Immature natural killer cell (primary cell): ENCODE results near the gene ONECUT3. TPM values are rescaled to one million over a fixed set of nuclear protein-coding genes. Genes with fewer than 3 reads are reported as not detected.
"Not testable (repeated sequence)": the region's sequence is repeated elsewhere in the genome, so short reads cannot be mapped to it uniquely, and the experiment has no call there.

ENCODE experiments used
- DNase-seq, 3 donors: peaks; one replicate each; pipeline ENCODE4 v3.0.0; 2022; ENCODE audit warnings: mixed read lengths in 1 of 3
- H3K27ac Mint-ChIP-seq, 6 donors: one replicate each; pipeline ENCODE4 v1.8.0; 2020; ENCODE audit warnings: mixed read lengths in 6 of 6, mild to moderate bottlenecking in 5 of 6, inconsistent platforms in 4 of 6, moderate library complexity in 3 of 6
- H3K27me3 Mint-ChIP-seq, 3 donors: one replicate each; pipeline ENCODE4 v1.8.0; 2020 to 2021; ENCODE audit warnings: low read depth in 3 of 3, mild to moderate bottlenecking in 3 of 3, mixed read lengths in 3 of 3, moderate library complexity in 3 of 3, inconsistent platforms in 1 of 3
- H3K36me3 Mint-ChIP-seq, 3 donors: one replicate each; pipeline ENCODE4 v1.8.0; 2020; ENCODE audit warnings: mixed read lengths in 3 of 3, inconsistent platforms in 2 of 3, mild to moderate bottlenecking in 2 of 3
- H3K4me1 Mint-ChIP-seq, 2 donors: one replicate each; pipeline ENCODE4 v1.8.0; 2020; ENCODE audit warnings: inconsistent platforms in 2 of 2, mild to moderate bottlenecking in 2 of 2, mixed read lengths in 2 of 2, moderate library complexity in 1 of 2
- H3K4me3 Mint-ChIP-seq, 5 donors: one replicate each; pipeline ENCODE4 v1.8.0; 2020; ENCODE audit warnings: mild to moderate bottlenecking in 5 of 5, mixed read lengths in 5 of 5, inconsistent platforms in 3 of 5, moderate library complexity in 3 of 5
- H3K9me3 Mint-ChIP-seq, 6 donors: one replicate each; pipeline ENCODE4 v1.8.0; 2020; ENCODE audit warnings: mild to moderate bottlenecking in 6 of 6, mixed read lengths in 6 of 6, inconsistent platforms in 4 of 6, moderate library complexity in 3 of 6
- polyA plus RNA-seq, 3 donors: library from polyadenylated mRNA; unstranded; fragments of 300-500 nt; fragmentation: Illumina TruSeq; gene quantifications; one replicate each; pipeline ENCODE4 v1.2.3, GENCODE V29; 2021

ONECUT3 gene
- polyA plus RNA-seq, 3 donors from 2014 or later, result not detected

GRCh38 chr19:1755467-1756171 lies 2.3 kb downstream of the ONECUT3 start:
- H3K4me1 Mint-ChIP-seq, result peaks cover 0 to 6% of the 10 kb centered on the region in 2 donors
- H3K4me3 Mint-ChIP-seq, result peak overlapping the region in 4 of 5 donors; percentile 32 to 70 (median 56)
- no peak overlapping the region for H3K27ac Mint-ChIP-seq
- no peaks in the 10 kb centered on the region for H3K36me3 Mint-ChIP-seq
- H3K27me3 Mint-ChIP-seq, result peaks cover 19 to 36% (median 30%) of the 10 kb centered on the region in 3 donors
- peaks cover 0 to 1% (median 0%) of the 10 kb centered on the region in 6 donors for H3K9me3 Mint-ChIP-seq
- no peak for DNase-seq

- H3K4me3 Mint-ChIP-seq, result no peak overlapping the region
- no peak overlapping the region for H3K27ac Mint-ChIP-seq
- peaks cover 0 to 6% of the 10 kb centered on the region in 2 donors for H3K4me1 Mint-ChIP-seq
- no peaks in the 10 kb centered on the region for H3K36me3 Mint-ChIP-seq
- peaks cover 0 to 1% (median 0%) of the 10 kb centered on the region in 6 donors for H3K9me3 Mint-ChIP-seq
- H3K27me3 Mint-ChIP-seq, result peaks cover 19 to 38% (median 29%) of the 10 kb centered on the region in 3 donors
- no peak for DNase-seq
Measured at GRCh38 chr19:1756264-1756663, 3.0 kb downstream of the ONECUT3 start.

- no peaks in the 10 kb centered on the region for H3K36me3 Mint-ChIP-seq
- H3K27ac Mint-ChIP-seq, result no peak overlapping the region
- H3K4me3 Mint-ChIP-seq, result peak overlapping the region in 1 of 5 donors; percentile 51
- H3K4me1 Mint-ChIP-seq, result peaks cover 0 to 4% of the 10 kb centered on the region in 2 donors
- DNase-seq, result no peak
- H3K9me3 Mint-ChIP-seq, result peaks cover 0 to 1% (median 0%) of the 10 kb centered on the region in 6 donors
- peaks cover 20 to 33% (median 29%) of the 10 kb centered on the region in 3 donors for H3K27me3 Mint-ChIP-seq
Measured at GRCh38 chr19:1756705-1757465, 3.6 kb downstream of the ONECUT3 start.

GRCh38 chr19:1757468-1758230 lies 4.3 kb downstream of the ONECUT3 start:
- Mint-ChIP-seq H3K27ac (no peak overlapping the region), H3K27me3 (peaks cover 17 to 26% (median 22%) of the 10 kb centered on the region in 3 donors), H3K4me3 (peak overlapping the region in 1 of 5 donors; percentile 51), H3K4me1 (peaks cover 0 to 4% of the 10 kb centered on the region in 2 donors), H3K36me3 (no peaks in the 10 kb centered on the region), H3K9me3 (peaks cover 0 to 1% (median 0%) of the 10 kb centered on the region in 6 donors)
- no peak for DNase-seq

GRCh38 chr19:1758231-1758577 lies 4.9 kb downstream of the ONECUT3 start:
- no peak overlapping the region for H3K4me3 Mint-ChIP-seq
- DNase-seq, result no peak
- H3K27me3 Mint-ChIP-seq, result peaks cover 21 to 27% (median 22%) of the 10 kb centered on the region in 3 donors
- peaks cover 0 to 4% of the 10 kb centered on the region in 2 donors for H3K4me1 Mint-ChIP-seq
- no peaks in the 10 kb centered on the region for H3K36me3 Mint-ChIP-seq
- peaks cover 0 to 1% (median 0%) of the 10 kb centered on the region in 6 donors for H3K9me3 Mint-ChIP-seq
- no peak overlapping the region for H3K27ac Mint-ChIP-seq

GRCh38 chr19:1758959-1759903 lies 5.9 kb downstream of the ONECUT3 start:
- Mint-ChIP-seq H3K4me3 (no peak overlapping the region), H3K4me1 (peaks cover 0 to 4% of the 10 kb centered on the region in 2 donors), H3K27ac (no peak overlapping the region), H3K9me3 (peaks cover 0 to 1% (median 0%) of the 10 kb centered on the region in 6 donors), H3K27me3 (peaks cover 27 to 33% (median 30%) of the 10 kb centered on the region in 3 donors), H3K36me3 (no peaks in the 10 kb centered on the region)
- DNase-seq, result no peak

- H3K9me3 Mint-ChIP-seq, result peaks cover 0 to 1% (median 0%) of the 10 kb centered on the region in 6 donors
- H3K36me3 Mint-ChIP-seq, result no peaks in the 10 kb centered on the region
- no peak overlapping the region for H3K4me3 Mint-ChIP-seq
- peaks cover 25 to 34% (median 32%) of the 10 kb centered on the region in 3 donors for H3K27me3 Mint-ChIP-seq
- H3K27ac Mint-ChIP-seq, result no peak overlapping the region
- H3K4me1 Mint-ChIP-seq, result peaks cover 0 to 4% of the 10 kb centered on the region in 2 donors
- no peak for DNase-seq
Measured at GRCh38 chr19:1760020-1760419, 6.7 kb downstream of the ONECUT3 start.

GRCh38 chr19:1760786-1761527 lies 7.7 kb downstream of the ONECUT3 start:
- H3K36me3 Mint-ChIP-seq, H3K9me3 Mint-ChIP-seq, H3K27ac Mint-ChIP-seq, DNase-seq, H3K4me1 Mint-ChIP-seq: not testable (repeated sequence)
- Mint-ChIP-seq H3K27me3 (peaks cover 25 to 32% (median 29%) of the 10 kb centered on the region in 3 donors), H3K4me3 (peak overlapping the region in 1 of 5 donors; percentile 13)

GRCh38 chr19:1761528-1762242 lies 8.4 kb downstream of the ONECUT3 start:
- peaks cover 0 to 1% (median 0%) of the 10 kb centered on the region in 6 donors for H3K9me3 Mint-ChIP-seq
- no peak for DNase-seq
- no peak overlapping the region for H3K4me3 Mint-ChIP-seq
- H3K27ac Mint-ChIP-seq, result no peak overlapping the region
- H3K4me1 Mint-ChIP-seq, result peaks cover 0 to 2% of the 10 kb centered on the region in 2 donors
- no peaks in the 10 kb centered on the region for H3K36me3 Mint-ChIP-seq
- H3K27me3 Mint-ChIP-seq, result peaks cover 23 to 31% (median 23%) of the 10 kb centered on the region in 3 donors

GRCh38 chr19:1762243-1763117 lies 9.2 kb downstream of the ONECUT3 start:
- H3K27ac Mint-ChIP-seq, result no peak overlapping the region
- H3K9me3 Mint-ChIP-seq, result peaks cover 0 to 1% (median 0%) of the 10 kb centered on the region in 6 donors
- H3K4me3 Mint-ChIP-seq, result no peak overlapping the region
- peaks cover 19 to 28% (median 23%) of the 10 kb centered on the region in 3 donors for H3K27me3 Mint-ChIP-seq
- no peak for DNase-seq
- H3K36me3 Mint-ChIP-seq, result no peaks in the 10 kb centered on the region
- no peaks in the 10 kb centered on the region for H3K4me1 Mint-ChIP-seq
